ENCODE measurements around the gene ZDHHC3. TPM values are rescaled to one million over a fixed set of nuclear protein-coding genes. Genes with fewer than 3 reads are reported as not detected.
A peak's percentile ranks its signal among the peaks of the same experiment; 100 is the strongest.

ZDHHC3 gene
- total RNA-seq, 6 donors from 2014 or later, result 98.0 to 179 (median 115) TPM

GRCh38 chr3:45003859-45004258 is 27.9 kb upstream of the ZDHHC3 start:
- DNase-seq (no peak), ATAC-seq (ENCODE audit: low FRiP score in 2 of 2) (no peak)
- Histone ChIP-seq H3K4me3 (no peak overlapping the region), H3K4me1 (peaks cover 0 to 7% (median 0%) of the 10 kb centered on the region in 4 donors), H3K9me3 (no peaks in the 10 kb centered on the region), H3K27ac (no peak overlapping the region), H3K27me3 (no peaks in the 10 kb centered on the region), H3K36me3 (peaks cover 3 to 68% (median 16%) of the 10 kb centered on the region in 4 donors)
- TF ChIP-seq, protein P1, sequence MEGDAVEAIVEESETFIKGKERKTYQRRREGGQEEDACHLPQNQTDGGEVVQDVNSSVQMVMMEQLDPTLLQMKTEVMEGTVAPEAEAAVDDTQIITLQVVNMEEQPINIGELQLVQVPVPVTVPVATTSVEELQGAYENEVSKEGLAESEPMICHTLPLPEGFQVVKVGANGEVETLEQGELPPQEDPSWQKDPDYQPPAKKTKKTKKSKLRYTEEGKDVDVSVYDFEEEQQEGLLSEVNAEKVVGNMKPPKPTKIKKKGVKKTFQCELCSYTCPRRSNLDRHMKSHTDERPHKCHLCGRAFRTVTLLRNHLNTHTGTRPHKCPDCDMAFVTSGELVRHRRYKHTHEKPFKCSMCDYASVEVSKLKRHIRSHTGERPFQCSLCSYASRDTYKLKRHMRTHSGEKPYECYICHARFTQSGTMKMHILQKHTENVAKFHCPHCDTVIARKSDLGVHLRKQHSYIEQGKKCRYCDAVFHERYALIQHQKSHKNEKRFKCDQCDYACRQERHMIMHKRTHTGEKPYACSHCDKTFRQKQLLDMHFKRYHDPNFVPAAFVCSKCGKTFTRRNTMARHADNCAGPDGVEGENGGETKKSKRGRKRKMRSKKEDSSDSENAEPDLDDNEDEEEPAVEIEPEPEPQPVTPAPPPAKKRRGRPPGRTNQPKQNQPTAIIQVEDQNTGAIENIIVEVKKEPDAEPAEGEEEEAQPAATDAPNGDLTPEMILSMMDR (IDR thresholded peaks at IDR 0.05), result no peak
- TF ChIP-seq POLR2AphosphoS5 (IDR thresholded peaks at IDR 0.05) (peak in 1 of 2 donors; percentile 31), POLR2A (IDR thresholded peaks at IDR 0.05) (no peak), EP300 (IDR thresholded peaks at IDR 0.05) (peak in 1 of 4 donors; percentile 78)
- 91 to 98% methylated on average over 2 of the region's 2 CpGs for WGBS, 2 donors

DNA sequence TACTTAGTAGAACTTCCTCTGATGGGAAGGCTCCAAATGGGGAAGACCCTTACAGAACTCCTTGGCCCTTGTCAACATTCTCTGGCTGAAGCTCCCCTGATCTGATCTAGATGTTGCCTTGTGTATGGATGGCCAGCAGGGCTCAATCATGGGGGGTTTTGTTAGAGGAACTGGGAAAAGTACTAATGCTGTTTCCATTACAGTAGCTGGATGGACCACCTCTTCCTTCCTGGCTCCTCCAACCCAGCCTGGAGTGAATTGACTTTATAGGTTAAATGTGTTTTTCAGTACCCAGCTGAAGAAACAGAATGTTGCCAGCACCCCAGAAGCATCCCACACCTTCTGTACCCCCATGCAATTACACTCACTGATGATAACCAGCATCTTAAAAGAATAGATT is 27.4 kb upstream of the ZDHHC3 start:
- Histone ChIP-seq H3K36me3 (peaks cover 3 to 70% (median 17%) of the 10 kb centered on the region in 4 donors), H3K27ac (no peak overlapping the region)

GRCh38 chr3:45002720-45003119 is 26.7 kb upstream of the ZDHHC3 start:
- H3K9me3 ChIP-seq, result no peaks in the 10 kb centered on the region
- WGBS, 2 donors, result 38 to 61% methylated on average over 3 of the region's 3 CpGs

More for the DNA sequence above, 27.4 kb upstream of the ZDHHC3 start:
- TF ChIP-seq, protein P1 (IDR thresholded peaks at IDR 0.05), result no peak
- TF ChIP-seq POLR2A (IDR thresholded peaks at IDR 0.05) (no peak), EP300 (IDR thresholded peaks at IDR 0.05) (no peak), POLR2AphosphoS5 (IDR thresholded peaks at IDR 0.05) (no peak)
- ATAC-seq (ENCODE audit: low FRiP score in 2 of 2) (no peak), DNase-seq (no peak)
- Histone ChIP-seq H3K4me3 (no peak overlapping the region), H3K27me3 (no peaks in the 10 kb centered on the region), H3K4me1 (peaks cover 0 to 7% (median 0%) of the 10 kb centered on the region in 4 donors), H3K9me3 (no peaks in the 10 kb centered on the region)

DNA sequence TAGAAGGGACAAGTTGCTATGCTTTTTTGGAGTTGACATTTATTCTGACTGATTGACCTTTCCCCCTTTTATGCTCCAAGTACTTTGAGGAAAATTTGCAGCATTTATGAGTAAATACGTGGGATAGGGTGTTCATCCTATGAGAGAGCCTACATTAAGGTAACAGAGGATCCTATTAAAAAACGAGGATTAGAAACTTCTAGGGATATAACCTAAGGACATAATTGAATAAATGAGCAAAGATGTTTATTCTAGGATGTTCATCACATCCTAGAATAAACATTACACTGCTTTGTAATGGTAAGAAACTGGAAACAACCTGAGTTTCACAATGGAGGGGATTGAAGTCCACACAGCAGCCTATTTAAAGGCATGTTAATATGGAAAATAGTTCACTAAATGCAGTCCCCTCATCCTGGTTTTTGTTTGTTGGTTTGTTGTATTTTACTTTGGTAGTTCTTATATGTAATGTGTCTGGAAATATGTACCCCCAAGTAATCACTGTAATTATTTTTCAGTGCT is 26.2 kb upstream of the ZDHHC3 start:
- Histone ChIP-seq H3K27ac (peak overlapping the region in 1 of 4 donors; percentile 37), H3K4me1 (peaks cover 0 to 3% (median 0%) of the 10 kb centered on the region in 4 donors), H3K36me3 (peaks cover 3 to 72% (median 22%) of the 10 kb centered on the region in 4 donors), H3K27me3 (no peaks in the 10 kb centered on the region), H3K4me3 (no peak overlapping the region), H3K9me3 (no peaks in the 10 kb centered on the region)
- no peak for DNase-seq
- 72 to 82% methylated on average over 2 of the region's 2 CpGs for WGBS, 2 donors
- no peak for ATAC-seq (ENCODE audit: low FRiP score in 2 of 2)
- TF ChIP-seq POLR2AphosphoS5 (IDR thresholded peaks at IDR 0.05), result no peak
- no peak for TF ChIP-seq EP300 (IDR thresholded peaks at IDR 0.05)
- TF ChIP-seq, protein P1 (IDR thresholded peaks at IDR 0.05), result no peak
- no peak for TF ChIP-seq POLR2A (IDR thresholded peaks at IDR 0.05)

More at GRCh38 chr3:45002720-45003119, 26.7 kb upstream of the ZDHHC3 start:
- TF ChIP-seq POLR2AphosphoS5 (IDR thresholded peaks at IDR 0.05), result no peak
- TF ChIP-seq POLR2A (IDR thresholded peaks at IDR 0.05), result no peak
- TF ChIP-seq, protein P1 (IDR thresholded peaks at IDR 0.05), result no peak
- TF ChIP-seq EP300 (IDR thresholded peaks at IDR 0.05), result no peak
- Histone ChIP-seq H3K4me1 (peaks cover 0 to 3% (median 0%) of the 10 kb centered on the region in 4 donors), H3K27me3 (no peaks in the 10 kb centered on the region), H3K36me3 (peaks cover 3 to 72% (median 21%) of the 10 kb centered on the region in 4 donors), H3K27ac (peak overlapping the region in 2 of 4 donors; percentile 37 to 57), H3K4me3 (no peak overlapping the region)
- ATAC-seq (ENCODE audit: low FRiP score in 2 of 2) (no peak), DNase-seq (no peak)

- peaks cover 3 to 72% (median 23%) of the 10 kb centered on the region in 4 donors for H3K36me3 ChIP-seq
- no peaks in the 10 kb centered on the region for H3K27me3 ChIP-seq
- ATAC-seq (ENCODE audit: low FRiP score in 2 of 2) (no peak), DNase-seq (no peak)
- TF ChIP-seq POLR2A (IDR thresholded peaks at IDR 0.05), result no peak
- TF ChIP-seq POLR2AphosphoS5 (IDR thresholded peaks at IDR 0.05), result no peak
- TF ChIP-seq EP300 (IDR thresholded peaks at IDR 0.05), result no peak
- TF ChIP-seq, protein P1 (IDR thresholded peaks at IDR 0.05), result no peak
- H3K4me3 ChIP-seq, result no peak overlapping the region
- H3K9me3 ChIP-seq, result no peaks in the 10 kb centered on the region
- H3K4me1 ChIP-seq, result peaks cover 0 to 3% (median 0%) of the 10 kb centered on the region in 4 donors
- WGBS, 2 donors, result 97 to 98% methylated on average over 3 of the region's 3 CpGs
- no peak overlapping the region for H3K27ac ChIP-seq
These were observed 25.8 kb upstream of the ZDHHC3 start for GRCh38 chr3:45001738-45002137.
